ENCODE data around the gene KIF6.
A peak's percentile ranks its signal among the peaks of the same experiment; 100 is the strongest.

Gene KIF6

DNA sequence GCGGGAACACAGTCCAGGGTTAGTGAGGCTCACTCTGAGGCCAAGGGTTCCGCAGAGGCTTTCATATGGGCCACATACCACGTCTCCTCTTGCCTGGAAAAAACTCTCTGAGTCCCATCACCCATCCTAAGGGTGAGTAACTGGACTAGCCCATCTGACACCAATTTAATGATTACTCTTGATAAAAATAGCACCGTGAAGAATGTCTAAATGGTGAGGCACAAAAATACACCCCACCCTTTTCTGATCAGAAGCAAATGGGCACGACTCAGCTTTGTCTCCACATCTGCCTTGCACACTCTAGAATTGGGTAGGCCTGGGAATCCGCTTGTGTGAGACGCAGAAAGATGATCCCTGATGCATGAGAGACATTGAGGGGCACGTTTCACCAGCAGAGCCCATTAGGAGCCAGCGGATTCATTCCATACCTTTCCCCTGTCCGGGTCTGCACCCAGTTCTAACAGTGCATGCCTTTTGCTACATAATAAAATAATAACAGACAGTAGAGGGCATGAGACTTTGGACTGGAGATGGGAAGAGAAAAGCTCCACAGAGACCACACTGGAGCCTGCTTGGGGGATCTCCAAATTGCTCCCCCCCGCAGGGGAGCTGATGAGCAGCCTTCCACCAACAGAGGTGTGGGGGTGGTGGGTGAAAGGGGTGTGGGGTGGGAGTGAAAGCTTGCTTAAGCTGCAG is 292.7 kb downstream of the KIF6 start:
- Histone ChIP-seq H3K9me3 (ENCODE audit: insufficient read depth, low read depth, low read length) (peaks cover 3% of the 10 kb centered on the region; the same call in 1 of the 2 replicates), H3K9ac (ENCODE audit: low read depth, low read length) (no peak overlapping the region), H3K4me3 (ENCODE audit: low read length) (no peak overlapping the region), H3K36me3 (ENCODE audit: insufficient read depth, low read depth, low read length) (no peaks in the 10 kb centered on the region), H3K27me3 (ENCODE audit: insufficient read depth, low read length) (no peaks in the 10 kb centered on the region), H3K27ac (ENCODE audit: low read length) (no peak overlapping the region), H3K4me1 (ENCODE audit: insufficient read depth, low read length) (peaks cover 6% of the 10 kb centered on the region; the same call in 1 of the 2 replicates)

DNA sequence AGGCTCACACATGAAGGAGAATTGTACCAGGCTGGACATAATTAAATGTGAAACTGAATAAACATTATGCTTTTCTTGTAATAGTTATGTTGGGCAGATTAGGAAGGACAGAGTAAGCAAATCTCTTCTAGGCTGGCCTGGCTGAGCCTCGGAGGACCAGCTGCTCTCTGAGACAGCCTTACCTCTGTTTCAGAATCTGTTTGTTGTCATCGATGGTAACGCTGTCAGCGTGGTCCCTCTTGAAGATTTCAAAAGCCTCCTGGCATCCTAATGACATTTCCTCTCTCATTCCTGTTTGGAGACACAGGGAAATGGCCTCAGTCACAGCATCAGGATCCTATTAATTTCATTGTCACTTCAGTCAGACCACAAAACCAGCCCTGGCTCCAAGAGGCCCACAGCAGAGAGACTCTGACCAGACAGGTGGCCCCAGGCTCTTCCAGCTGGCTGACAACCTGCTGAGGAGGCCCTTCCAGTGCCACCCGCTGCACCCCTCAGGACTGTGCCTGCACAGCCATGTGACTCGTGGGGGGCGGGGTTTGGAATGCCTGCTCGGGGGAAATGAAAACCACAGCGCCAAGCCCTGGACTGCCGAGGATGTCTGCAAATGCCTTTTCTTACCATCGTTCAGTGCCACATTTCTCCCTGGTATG is 294.2 kb downstream of the KIF6 start:
- Histone ChIP-seq H3K9me3 (ENCODE audit: insufficient read depth, low read depth, low read length) (no peaks in the 10 kb centered on the region), H3K36me3 (ENCODE audit: insufficient read depth, low read depth, low read length) (no peaks in the 10 kb centered on the region), H3K27ac (ENCODE audit: low read length) (no peak overlapping the region), H3K4me3 (ENCODE audit: low read length) (no peak overlapping the region), H3K9ac (ENCODE audit: low read depth, low read length) (no peak overlapping the region), H3K27me3 (ENCODE audit: insufficient read depth, low read length) (no peaks in the 10 kb centered on the region), H3K4me1 (ENCODE audit: insufficient read depth, low read length) (peaks cover 6% of the 10 kb centered on the region; the same call in 1 of the 2 replicates)

DNA sequence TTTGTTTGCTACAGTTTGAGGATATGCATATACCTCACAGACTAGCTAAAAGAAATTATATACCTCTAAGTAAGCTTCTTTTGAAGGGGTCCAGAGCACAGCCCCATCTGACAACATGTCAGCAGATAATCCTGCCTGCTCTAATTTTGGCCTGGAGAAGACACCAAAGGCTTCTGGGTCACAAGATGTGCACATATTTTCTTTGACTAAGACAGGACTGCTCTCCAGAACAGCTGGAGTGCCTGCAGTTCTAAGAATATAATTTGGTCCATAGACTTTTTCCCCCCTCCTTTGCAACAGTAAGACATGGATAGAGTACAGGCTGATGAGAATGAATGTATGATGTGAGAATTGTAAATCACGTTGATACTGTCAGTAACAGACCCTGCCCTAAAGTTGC is 294.8 kb downstream of the KIF6 start:
- no peak overlapping the region for H3K9ac ChIP-seq (ENCODE audit: low read depth, low read length)
- peaks cover 6% of the 10 kb centered on the region; the same call in 1 of the 2 replicates for H3K4me1 ChIP-seq (ENCODE audit: insufficient read depth, low read length)
- H3K9me3 ChIP-seq (ENCODE audit: insufficient read depth, low read depth, low read length): no peaks in the 10 kb centered on the region
- H3K27me3 ChIP-seq (ENCODE audit: insufficient read depth, low read length): no peaks in the 10 kb centered on the region
- H3K27ac ChIP-seq (ENCODE audit: low read length): no peak overlapping the region
- no peak overlapping the region for H3K4me3 ChIP-seq (ENCODE audit: low read length)
- no peaks in the 10 kb centered on the region for H3K36me3 ChIP-seq (ENCODE audit: insufficient read depth, low read depth, low read length)

DNA sequence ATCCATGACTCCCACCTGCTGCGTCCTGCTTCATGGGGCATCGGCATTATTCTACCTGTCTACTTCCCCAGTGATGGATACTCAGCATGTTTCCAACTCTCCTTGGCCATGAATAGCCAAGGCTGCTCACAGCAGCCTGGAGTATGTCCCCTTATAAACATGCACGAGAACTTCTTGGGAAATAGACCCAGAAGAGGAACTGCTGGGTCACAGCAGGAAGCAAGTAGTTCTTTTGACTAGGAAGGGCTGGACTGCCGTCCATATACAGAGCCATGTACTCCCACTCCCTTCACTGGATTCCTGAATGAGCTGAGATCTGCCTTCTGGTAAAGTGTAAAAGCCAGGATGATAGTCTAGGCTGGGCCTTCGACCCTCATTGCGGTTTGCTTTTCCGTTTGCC is 296.4 kb downstream of the KIF6 start:
- no peak overlapping the region for H3K9ac ChIP-seq (ENCODE audit: low read depth, low read length)
- no peaks in the 10 kb centered on the region for H3K36me3 ChIP-seq (ENCODE audit: insufficient read depth, low read depth, low read length)
- no peaks in the 10 kb centered on the region for H3K9me3 ChIP-seq (ENCODE audit: insufficient read depth, low read depth, low read length)
- H3K27ac ChIP-seq (ENCODE audit: low read length): peak overlapping the region; percentile 27
- peaks cover 6% of the 10 kb centered on the region; the same call in 1 of the 2 replicates for H3K4me1 ChIP-seq (ENCODE audit: insufficient read depth, low read length)
- no peak overlapping the region for H3K4me3 ChIP-seq (ENCODE audit: low read length)
- H3K27me3 ChIP-seq (ENCODE audit: insufficient read depth, low read length): no peaks in the 10 kb centered on the region

DNA sequence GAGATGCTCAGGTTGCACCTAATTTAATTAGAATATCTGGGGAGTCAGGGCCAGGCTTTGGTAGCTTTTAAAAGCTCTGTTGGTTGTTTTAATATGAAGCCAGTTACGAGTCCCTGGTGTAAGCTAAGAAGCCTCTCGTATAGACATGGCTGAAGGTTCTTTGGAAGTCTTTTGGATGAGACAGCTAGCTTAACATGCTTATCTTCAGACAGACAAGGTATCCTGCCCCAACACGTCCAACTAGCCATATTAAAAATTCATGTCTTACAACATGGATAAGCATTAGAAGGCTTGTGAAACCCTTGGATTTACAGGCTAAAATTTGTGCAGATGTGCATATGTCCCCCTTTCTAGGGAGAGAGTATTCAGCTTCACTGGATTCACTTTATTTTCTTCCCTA is 297.1 kb downstream of the KIF6 start:
- H3K36me3 ChIP-seq (ENCODE audit: insufficient read depth, low read depth, low read length): no peaks in the 10 kb centered on the region
- H3K27ac ChIP-seq (ENCODE audit: low read length): no peak overlapping the region
- H3K4me1 ChIP-seq (ENCODE audit: insufficient read depth, low read length): peaks cover 6% of the 10 kb centered on the region; the same call in 1 of the 2 replicates
- no peaks in the 10 kb centered on the region for H3K9me3 ChIP-seq (ENCODE audit: insufficient read depth, low read depth, low read length)
- no peak overlapping the region for H3K4me3 ChIP-seq (ENCODE audit: low read length)
- no peaks in the 10 kb centered on the region for H3K27me3 ChIP-seq (ENCODE audit: insufficient read depth, low read length)
- H3K9ac ChIP-seq (ENCODE audit: low read depth, low read length): no peak overlapping the region

DNA sequence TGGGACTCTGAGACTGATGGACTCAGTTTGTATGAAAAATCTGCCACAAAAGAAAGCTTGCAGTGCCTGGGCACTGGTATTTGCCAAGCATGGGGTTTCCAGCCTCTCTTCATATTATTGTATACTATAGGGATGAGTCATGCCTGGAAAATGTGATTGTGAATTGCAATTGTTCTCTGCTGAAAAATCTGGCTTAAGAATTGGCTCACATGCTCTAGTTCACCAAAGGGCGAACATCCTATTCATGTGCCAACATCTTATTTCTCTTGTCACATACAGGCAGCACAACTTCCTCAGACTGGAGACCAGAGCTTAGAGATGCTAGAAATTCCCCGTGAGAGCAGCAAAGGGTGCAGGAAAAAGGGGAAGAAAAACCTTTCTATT is 299.1 kb downstream of the KIF6 start:
- Histone ChIP-seq H3K27ac (ENCODE audit: low read length) (no peak overlapping the region), H3K27me3 (ENCODE audit: insufficient read depth, low read length) (no peaks in the 10 kb centered on the region), H3K9me3 (ENCODE audit: insufficient read depth, low read depth, low read length) (no peaks in the 10 kb centered on the region), H3K36me3 (ENCODE audit: insufficient read depth, low read depth, low read length) (no peaks in the 10 kb centered on the region), H3K4me3 (ENCODE audit: low read length) (no peak overlapping the region), H3K9ac (ENCODE audit: low read depth, low read length) (no peak overlapping the region), H3K4me1 (ENCODE audit: insufficient read depth, low read length) (peaks cover 6% of the 10 kb centered on the region; the same call in 1 of the 2 replicates)

DNA sequence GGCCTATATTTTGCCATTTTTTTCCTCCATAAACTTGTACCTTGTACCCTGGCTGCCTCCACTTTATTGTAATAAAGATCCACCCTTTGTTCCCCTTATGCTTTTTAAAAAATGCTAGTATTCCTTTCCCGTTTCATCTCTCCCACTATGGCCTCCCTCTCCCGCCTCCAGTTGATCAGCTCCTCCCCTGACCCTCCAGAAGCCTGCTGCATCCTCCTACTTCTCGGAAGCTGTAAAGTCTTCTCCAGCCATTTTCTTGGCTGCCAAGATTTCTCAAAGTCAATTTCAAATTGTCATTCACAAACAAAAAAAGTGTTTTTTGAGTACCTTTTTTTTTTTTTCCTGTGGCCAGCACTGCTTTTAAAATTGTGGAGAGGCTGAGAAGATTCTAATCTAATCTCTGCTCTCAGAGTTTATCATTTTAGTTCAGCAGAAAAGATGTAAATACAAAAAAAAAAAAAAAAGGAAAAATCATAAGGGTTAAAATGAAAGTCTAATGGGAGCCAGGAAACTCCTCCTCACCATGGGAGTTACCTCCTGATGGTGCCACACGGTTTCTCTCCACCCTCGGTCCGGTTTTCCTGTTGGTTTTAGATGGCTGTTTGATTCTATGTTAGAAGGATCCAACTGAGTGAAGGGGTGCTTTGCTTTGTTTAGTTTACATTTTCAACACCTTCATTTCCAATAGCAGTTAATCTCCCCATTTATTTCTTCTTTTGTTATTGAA is 299.7 kb downstream of the KIF6 start:
- Histone ChIP-seq H3K27ac (ENCODE audit: low read length) (no peak overlapping the region), H3K4me3 (ENCODE audit: low read length) (no peak overlapping the region), H3K27me3 (ENCODE audit: insufficient read depth, low read length) (no peaks in the 10 kb centered on the region), H3K9ac (ENCODE audit: low read depth, low read length) (no peak overlapping the region), H3K9me3 (ENCODE audit: insufficient read depth, low read depth, low read length) (no peaks in the 10 kb centered on the region), H3K4me1 (ENCODE audit: insufficient read depth, low read length) (peaks cover 6% of the 10 kb centered on the region; the same call in 1 of the 2 replicates), H3K36me3 (ENCODE audit: insufficient read depth, low read depth, low read length) (no peaks in the 10 kb centered on the region)

DNA sequence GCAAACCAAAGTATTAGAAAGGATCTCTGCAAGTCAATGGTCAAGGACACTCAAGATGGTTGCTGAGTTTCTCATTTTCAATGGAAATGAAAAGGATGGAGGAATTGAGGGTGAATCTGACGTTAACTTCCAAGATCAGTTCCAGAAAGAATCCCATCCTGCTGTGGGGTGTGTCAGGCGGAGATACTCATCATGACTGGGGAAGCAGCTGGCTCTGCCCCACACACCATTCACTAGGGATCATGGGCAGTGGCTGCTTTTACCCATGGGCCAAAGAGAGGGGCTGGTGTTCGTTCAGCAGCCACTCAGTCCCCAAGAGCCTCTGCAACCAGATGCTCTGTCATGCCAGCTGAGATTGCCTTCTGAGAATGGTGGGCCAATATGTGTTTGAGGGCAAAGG is 300.4 kb downstream of the KIF6 start:
- Histone ChIP-seq H3K27ac (ENCODE audit: low read length) (no peak overlapping the region), H3K4me3 (ENCODE audit: low read length) (no peak overlapping the region), H3K4me1 (ENCODE audit: insufficient read depth, low read length) (peaks cover 6% of the 10 kb centered on the region; the same call in 1 of the 2 replicates), H3K27me3 (ENCODE audit: insufficient read depth, low read length) (no peaks in the 10 kb centered on the region), H3K36me3 (ENCODE audit: insufficient read depth, low read depth, low read length) (no peaks in the 10 kb centered on the region), H3K9me3 (ENCODE audit: insufficient read depth, low read depth, low read length) (no peaks in the 10 kb centered on the region), H3K9ac (ENCODE audit: low read depth, low read length) (no peak overlapping the region)

DNA sequence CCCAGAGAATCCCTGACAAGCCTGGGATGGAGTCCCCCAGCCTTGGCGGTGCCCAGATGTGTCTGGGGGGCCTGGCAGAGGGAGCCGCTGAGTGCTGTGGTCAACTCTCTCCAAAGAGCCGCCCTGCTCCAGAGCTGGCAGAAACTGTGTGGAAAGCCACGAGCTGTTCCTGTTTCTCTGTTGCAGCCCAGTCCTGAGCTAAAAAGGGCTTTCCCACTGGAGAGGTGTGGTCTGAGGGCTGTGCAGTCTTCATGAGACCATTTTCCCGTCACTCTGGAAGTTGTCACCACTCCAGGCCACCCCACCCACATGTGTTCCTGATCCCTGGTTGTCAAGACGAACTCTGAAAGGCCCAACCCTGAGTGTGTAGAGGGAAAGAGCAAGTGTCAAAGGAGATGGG is 303.0 kb downstream of the KIF6 start:
- Histone ChIP-seq H3K4me1 (ENCODE audit: insufficient read depth, low read length) (peaks cover 4% of the 10 kb centered on the region; the same call in 1 of the 2 replicates), H3K36me3 (ENCODE audit: insufficient read depth, low read depth, low read length) (no peaks in the 10 kb centered on the region), H3K9ac (ENCODE audit: low read depth, low read length) (no peak overlapping the region), H3K27me3 (ENCODE audit: insufficient read depth, low read length) (no peaks in the 10 kb centered on the region), H3K4me3 (ENCODE audit: low read length) (no peak overlapping the region), H3K27ac (ENCODE audit: low read length) (no peak overlapping the region), H3K9me3 (ENCODE audit: insufficient read depth, low read depth, low read length) (no peaks in the 10 kb centered on the region)

DNA sequence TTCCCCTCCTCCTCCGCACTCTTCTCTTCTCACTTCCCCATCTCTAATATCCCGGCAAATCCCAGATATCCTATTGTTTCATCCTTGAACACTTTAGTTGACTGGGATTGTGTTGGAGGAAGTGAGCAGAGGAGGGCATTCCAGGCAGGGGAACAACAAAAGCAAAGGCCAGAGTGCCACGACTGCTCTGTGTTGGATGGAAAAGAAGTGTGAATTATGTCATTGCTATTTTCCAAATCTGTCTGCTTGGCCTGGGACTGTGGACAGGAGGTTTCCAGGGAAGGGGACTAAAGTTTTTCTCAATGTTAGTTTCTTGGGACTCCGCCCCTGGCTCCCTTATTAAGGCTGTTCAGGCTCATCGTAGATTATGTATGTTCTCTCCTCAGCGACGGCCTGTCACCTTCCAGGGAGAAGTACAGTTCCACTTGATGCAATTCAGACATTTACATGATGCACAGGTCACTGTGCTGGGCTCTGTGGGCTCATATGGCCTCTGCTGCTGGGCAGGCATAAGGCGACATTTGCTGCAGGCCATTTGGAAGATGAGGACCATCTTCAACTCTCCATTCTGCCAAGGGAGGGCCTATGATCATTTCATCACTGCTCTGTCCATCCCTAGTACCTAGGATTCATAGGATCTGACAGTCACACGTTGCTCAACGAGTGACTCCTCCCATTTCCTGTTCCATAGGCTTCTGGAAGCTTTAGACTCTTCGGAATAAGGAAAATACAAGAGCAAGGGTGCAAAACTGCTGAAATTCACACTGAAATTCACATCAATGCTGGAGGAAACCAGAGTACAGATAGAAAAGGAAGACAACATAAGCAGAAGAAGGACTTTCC is 303.6 kb downstream of the KIF6 start:
- Histone ChIP-seq H3K27ac (ENCODE audit: low read length) (no peak overlapping the region), H3K4me3 (ENCODE audit: low read length) (no peak overlapping the region), H3K9me3 (ENCODE audit: insufficient read depth, low read depth, low read length) (no peaks in the 10 kb centered on the region), H3K27me3 (ENCODE audit: insufficient read depth, low read length) (no peaks in the 10 kb centered on the region), H3K36me3 (ENCODE audit: insufficient read depth, low read depth, low read length) (no peaks in the 10 kb centered on the region), H3K9ac (ENCODE audit: low read depth, low read length) (no peak overlapping the region), H3K4me1 (ENCODE audit: insufficient read depth, low read length) (peaks cover 4% of the 10 kb centered on the region; the same call in 1 of the 2 replicates)

Data from iPS-20b (cell line).